OCI-LY7 (cell line): Measurements from ENCODE around the gene GRID1.

Source experiments
- EZH2phosphoT487 ChIP-seq: fragments of 200-600 bp; sonication (generic); IDR thresholded peaks from 2 replicates; pipeline ENCODE4 v1.6.1; 2018; ENCODE audit warnings: low read depth, borderline replicate concordance, mild to moderate bottlenecking, mixed run types, antibody characterized with exemption, low read length, moderate library complexity, mixed read lengths
- TF ChIP-seq, protein P1 (sequence below): fragments of 200-600 bp; sonication (generic); conservative IDR thresholded peaks from 2 replicates; pipeline ENCODE4 v1.5.1; 2014; ENCODE audit warnings: mild to moderate bottlenecking, antibody characterized with exemption, low read length, moderate library complexity, mixed read lengths

- TF ChIP-seq, protein P1, sequence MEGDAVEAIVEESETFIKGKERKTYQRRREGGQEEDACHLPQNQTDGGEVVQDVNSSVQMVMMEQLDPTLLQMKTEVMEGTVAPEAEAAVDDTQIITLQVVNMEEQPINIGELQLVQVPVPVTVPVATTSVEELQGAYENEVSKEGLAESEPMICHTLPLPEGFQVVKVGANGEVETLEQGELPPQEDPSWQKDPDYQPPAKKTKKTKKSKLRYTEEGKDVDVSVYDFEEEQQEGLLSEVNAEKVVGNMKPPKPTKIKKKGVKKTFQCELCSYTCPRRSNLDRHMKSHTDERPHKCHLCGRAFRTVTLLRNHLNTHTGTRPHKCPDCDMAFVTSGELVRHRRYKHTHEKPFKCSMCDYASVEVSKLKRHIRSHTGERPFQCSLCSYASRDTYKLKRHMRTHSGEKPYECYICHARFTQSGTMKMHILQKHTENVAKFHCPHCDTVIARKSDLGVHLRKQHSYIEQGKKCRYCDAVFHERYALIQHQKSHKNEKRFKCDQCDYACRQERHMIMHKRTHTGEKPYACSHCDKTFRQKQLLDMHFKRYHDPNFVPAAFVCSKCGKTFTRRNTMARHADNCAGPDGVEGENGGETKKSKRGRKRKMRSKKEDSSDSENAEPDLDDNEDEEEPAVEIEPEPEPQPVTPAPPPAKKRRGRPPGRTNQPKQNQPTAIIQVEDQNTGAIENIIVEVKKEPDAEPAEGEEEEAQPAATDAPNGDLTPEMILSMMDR = no peak
- no peak for TF ChIP-seq EZH2phosphoT487
Measured at GRCh38 chr10:86282664-86283465, 83.7 kb downstream of the GRID1 start.
